ENCODE results near the gene TRIM26. TPM values are rescaled to one million over a fixed set of nuclear protein-coding genes. Genes with fewer than 3 reads are reported as not detected.

Gene TRIM26
- total and polyA plus RNA-seq, 2 of the 13 experiments (the other 11 are each of a cell fraction or from before 2014, with no cell fraction given): 27.1 to 38.7 TPM

- no peak for TF ChIP-seq STAT6 (CRISPR knock-in tag; IDR thresholded peaks at IDR 0.05; ENCODE audit: borderline replicate concordance)
- TF ChIP-seq ZNF691 (CRISPR knock-in tag; IDR thresholded peaks at IDR 0.05; ENCODE audit: borderline replicate concordance, low read depth): no peak
- TF ChIP-seq ZNF768 (CRISPR knock-in tag; IDR thresholded peaks at IDR 0.05): 0 out of 2 replicates have a peak, but pooled peaks have one; percentile 13
- TF ChIP-seq, protein P1, sequence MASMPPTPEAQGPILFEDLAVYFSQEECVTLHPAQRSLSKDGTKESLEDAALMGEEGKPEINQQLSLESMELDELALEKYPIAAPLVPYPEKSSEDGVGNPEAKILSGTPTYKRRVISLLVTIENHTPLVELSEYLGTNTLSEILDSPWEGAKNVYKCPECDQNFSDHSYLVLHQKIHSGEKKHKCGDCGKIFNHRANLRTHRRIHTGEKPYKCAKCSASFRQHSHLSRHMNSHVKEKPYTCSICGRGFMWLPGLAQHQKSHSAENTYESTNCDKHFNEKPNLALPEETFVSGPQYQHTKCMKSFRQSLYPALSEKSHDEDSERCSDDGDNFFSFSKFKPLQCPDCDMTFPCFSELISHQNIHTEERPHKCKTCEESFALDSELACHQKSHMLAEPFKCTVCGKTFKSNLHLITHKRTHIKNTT (CRISPR knock-in tag; IDR thresholded peaks at IDR 0.05): no peak
- TF ChIP-seq GATAD1 (CRISPR knock-in tag; IDR thresholded peaks at IDR 0.05): 0 out of 2 replicates have a peak, but pooled peaks have one; percentile 16
- TF ChIP-seq SRY (CRISPR knock-in tag; IDR thresholded peaks at IDR 0.05): 0 out of 2 replicates have a peak, but pooled peaks have one; percentile 38
- no peak for TF ChIP-seq RAD51 (IDR thresholded peaks at IDR 0.05; ENCODE audit: borderline replicate concordance)
- TF ChIP-seq ZNF792 (CRISPR knock-in tag; IDR thresholded peaks at IDR 0.05): no peak
- TF ChIP-seq ZNF253 (CRISPR knock-in tag; IDR thresholded peaks at IDR 0.05; ENCODE audit: borderline replicate concordance): no peak
- no peak for TF ChIP-seq KDM1A (CRISPR knock-in tag; IDR thresholded peaks at IDR 0.05)
- no peak for TF ChIP-seq RFX3 (CRISPR knock-in tag; IDR thresholded peaks at IDR 0.05)
- TF ChIP-seq, protein P2, sequence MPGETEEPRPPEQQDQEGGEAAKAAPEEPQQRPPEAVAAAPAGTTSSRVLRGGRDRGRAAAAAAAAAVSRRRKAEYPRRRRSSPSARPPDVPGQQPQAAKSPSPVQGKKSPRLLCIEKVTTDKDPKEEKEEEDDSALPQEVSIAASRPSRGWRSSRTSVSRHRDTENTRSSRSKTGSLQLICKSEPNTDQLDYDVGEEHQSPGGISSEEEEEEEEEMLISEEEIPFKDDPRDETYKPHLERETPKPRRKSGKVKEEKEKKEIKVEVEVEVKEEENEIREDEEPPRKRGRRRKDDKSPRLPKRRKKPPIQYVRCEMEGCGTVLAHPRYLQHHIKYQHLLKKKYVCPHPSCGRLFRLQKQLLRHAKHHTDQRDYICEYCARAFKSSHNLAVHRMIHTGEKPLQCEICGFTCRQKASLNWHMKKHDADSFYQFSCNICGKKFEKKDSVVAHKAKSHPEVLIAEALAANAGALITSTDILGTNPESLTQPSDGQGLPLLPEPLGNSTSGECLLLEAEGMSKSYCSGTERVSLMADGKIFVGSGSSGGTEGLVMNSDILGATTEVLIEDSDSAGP (CRISPR knock-in tag; IDR thresholded peaks at IDR 0.05; ENCODE audit: borderline replicate concordance): no peak
- TF ChIP-seq NFIB (CRISPR knock-in tag; IDR thresholded peaks at IDR 0.05; ENCODE audit: borderline replicate concordance): no peak
- TF ChIP-seq ZNF740 (CRISPR knock-in tag; IDR thresholded peaks at IDR 0.05): no peak
- TF ChIP-seq, protein P3, sequence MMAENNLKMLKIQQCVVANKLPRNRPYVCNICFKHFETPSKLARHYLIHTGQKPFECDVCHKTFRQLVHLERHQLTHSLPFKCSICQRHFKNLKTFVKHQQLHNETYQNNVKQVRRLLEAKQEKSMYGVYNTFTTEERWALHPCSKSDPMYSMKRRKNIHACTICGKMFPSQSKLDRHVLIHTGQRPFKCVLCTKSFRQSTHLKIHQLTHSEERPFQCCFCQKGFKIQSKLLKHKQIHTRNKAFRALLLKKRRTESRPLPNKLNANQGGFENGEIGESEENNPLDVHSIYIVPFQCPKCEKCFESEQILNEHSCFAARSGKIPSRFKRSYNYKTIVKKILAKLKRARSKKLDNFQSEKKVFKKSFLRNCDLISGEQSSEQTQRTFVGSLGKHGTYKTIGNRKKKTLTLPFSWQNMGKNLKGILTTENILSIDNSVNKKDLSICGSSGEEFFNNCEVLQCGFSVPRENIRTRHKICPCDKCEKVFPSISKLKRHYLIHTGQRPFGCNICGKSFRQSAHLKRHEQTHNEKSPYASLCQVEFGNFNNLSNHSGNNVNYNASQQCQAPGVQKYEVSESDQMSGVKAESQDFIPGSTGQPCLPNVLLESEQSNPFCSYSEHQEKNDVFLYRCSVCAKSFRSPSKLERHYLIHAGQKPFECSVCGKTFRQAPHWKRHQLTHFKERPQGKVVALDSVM (CRISPR knock-in tag; IDR thresholded peaks at IDR 0.05): peak; percentile 51; the same call in 1 of the 2 replicates
- peak; percentile 25; the same call in 1 of the 2 replicates for TF ChIP-seq KAT8 (CRISPR knock-in tag; IDR thresholded peaks at IDR 0.05)
- TF ChIP-seq BCLAF1 (IDR thresholded peaks at IDR 0.05): no peak
These were observed 76.5 kb downstream of the TRIM26 start (continued) for GRCh38 chr6:30136570-30137286.
